Aortic smooth muscle cell (primary cell): ENCODE measurements around the gene OR10P1. TPM values are rescaled to one million over a fixed set of nuclear protein-coding genes. Genes with fewer than 3 reads are reported as not detected.

Experiments used
- total RNA-seq: library from RNA; depleted of rRNA; stranded (reverse); fragments of >200 nt; gene quantifications from 2 replicates; pipeline ENCODE4 v1.2.3, GENCODE V29; 2014

Gene OR10P1
- not detected in 2 replicates for total RNA-seq

GRCh38 chr12:55636853-55637252 is at the start of gene OR10P1:
Gene OR10P1 (plus strand): TSS chr12:55636892. CDS start chr12:55636892, 0 bp downstream.

Other genes with a start within 250 kb of the OR10P1 start
- not detected in 2 replicates for gene OR6C65, start 236.4 kb upstream of the OR10P1 start, total RNA-seq
- not detected in 2 replicates for gene OR6C76, start 210.6 kb upstream of the OR10P1 start, total RNA-seq
- gene OR6C2, start 192.8 kb upstream of the OR10P1 start, total RNA-seq: not detected in 2 replicates
- gene OR6C70, start 166.8 kb upstream of the OR10P1 start, total RNA-seq: not detected in 2 replicates
- gene OR6C68, start 144.5 kb upstream of the OR10P1 start, total RNA-seq: not detected in 2 replicates
- not detected in 2 replicates for gene OR6C4, start 87.3 kb upstream of the OR10P1 start, total RNA-seq
- not detected in 2 replicates for gene OR2AP1, start 64.4 kb upstream of the OR10P1 start, total RNA-seq
- gene ITGA7, start 71.0 kb downstream of the OR10P1 start, total RNA-seq: 51.5 and 56.6 TPM in 2 replicates
- 149 and 177 TPM in 2 replicates for gene BLOC1S1, start 79.2 kb downstream of the OR10P1 start, total RNA-seq
- gene RDH5, start 83.5 kb downstream of the OR10P1 start, total RNA-seq: 20.5 and 27.5 TPM in 2 replicates
- 3,918 and 4,269 TPM in 2 replicates for gene CD63, start 92.1 kb downstream of the OR10P1 start, total RNA-seq
- gene GDF11, start 106.2 kb downstream of the OR10P1 start, total RNA-seq: 3.2 and 4.5 TPM in 2 replicates
- gene SARNP, start 180.8 kb downstream of the OR10P1 start, total RNA-seq: 111 and 113 TPM in 2 replicates
- gene ORMDL2, start 181.1 kb downstream of the OR10P1 start, total RNA-seq: 32.1 and 34.0 TPM in 2 replicates
- gene DNAJC14, start 192.7 kb downstream of the OR10P1 start, total RNA-seq: 56.0 and 69.4 TPM in 2 replicates
- 6.7 and 11.0 TPM in 2 replicates for gene MMP19, start 206.0 kb downstream of the OR10P1 start, total RNA-seq